T-cell (primary cell): ENCODE results near the gene NTNG2. TPM values are rescaled to one million over a fixed set of nuclear protein-coding genes. Genes with fewer than 3 reads are reported as not detected.

Source experiments
- total RNA-seq, 35 experiments: library from RNA in 6 of 35; stranded (reverse) in 6 of 35; fragments of 120-200 nt in 1 of 35; gene quantifications; one replicate each; pipeline versions ENCODE4 v1.2.1 to v1.2.4 and lab custom pipeline; 2013 to 2026

The NTNG2 gene
- total RNA-seq, 5 donors from 2014 or later (not counting 1 experiment from before 2014, with no cell fraction given) = 4.8 to 14.1 (median 7.8) TPM

Other genes with a start within 250 kb of the NTNG2 start
- gene MED27, start 82.2 kb upstream of the NTNG2 start, total RNA-seq = 10 to 100 TPM; 15.0 to 26.7 (median 17.6) TPM
- gene SETX, start 192.9 kb downstream of the NTNG2 start, total RNA-seq = 10 to 100 TPM; 63.9 to 73.2 (median 65.0) TPM
- 10 to 100 TPM; 12.5 to 20.9 (median 19.2) TPM for gene TTF1, start 244.8 kb downstream of the NTNG2 start, total RNA-seq
- not detected for gene CFAP77, start 248.2 kb downstream of the NTNG2 start, total RNA-seq